RWPE2 (cell line): ENCODE results near the gene PRKG1.
A peak's percentile ranks its signal among the peaks of the same experiment; 100 is the strongest.

Experiments used
- ATAC-seq: fragments of 200-7000 bp; cut with Tn5 transposase; 3 replicates; pipeline ENCODE4 v1.9.1; 2021; ENCODE audit warnings: low read depth
- DNase-seq: peaks from one replicate; pipeline ENCODE4 v3.0.0-alpha.2; 2020; ENCODE audit warnings: low spot score
- H3K27ac ChIP-seq: fragments of 450-650 bp; 2 replicates; pipeline ENCODE4 v1.5.1; 2017; ENCODE audit warnings: mild to moderate bottlenecking; ENCODE audit not compliant: poor library complexity, severe bottlenecking
- H3K27me3 ChIP-seq: fragments of 250-450 bp; sonication (Bioruptor Pico); 2 replicates; pipeline ENCODE4 v1.5.1; 2021; ENCODE audit warnings: mild to moderate bottlenecking, moderate library complexity; ENCODE audit not compliant: insufficient read depth, poor library complexity, severe bottlenecking
- H3K36me3 ChIP-seq: fragments of 250-450 bp; sonication (Bioruptor Pico); 2 replicates; pipeline ENCODE4 v1.5.1; 2020; ENCODE audit warnings: low read depth, mild to moderate bottlenecking, moderate library complexity
- H3K4me1 ChIP-seq: fragments of 250-450 bp; sonication (Bioruptor Pico); 2 replicates; pipeline ENCODE4 v1.5.1; 2021; ENCODE audit warnings: mild to moderate bottlenecking, moderate library complexity; ENCODE audit not compliant: insufficient read depth, poor library complexity, severe bottlenecking
- H3K4me3 ChIP-seq: fragments of 250-450 bp; sonication (Bioruptor Pico); 2 replicates; pipeline ENCODE4 v1.5.1; 2021; ENCODE audit warnings: mild to moderate bottlenecking, moderate library complexity; ENCODE audit not compliant: severe bottlenecking
- H3K9me3 ChIP-seq: fragments of 250-450 bp; sonication (Bioruptor Pico); 2 replicates; pipeline ENCODE4 v1.5.1; 2021; ENCODE audit warnings: mild to moderate bottlenecking, moderate library complexity; ENCODE audit not compliant: severe bottlenecking
- CTCF ChIP-seq: fragments of 450-650 bp; IDR thresholded peaks from one replicate; pipeline ENCODE4 v1.5.1; 2017; ENCODE audit warnings: mild to moderate bottlenecking, moderate library complexity; ENCODE audit not compliant: poor library complexity, severe bottlenecking

The PRKG1 gene

GRCh38 chr10:51034769-51035168 is 39.5 kb upstream of the PRKG1 start:
- no peaks in the 10 kb centered on the region for H3K36me3 ChIP-seq
- no peaks in the 10 kb centered on the region for H3K27me3 ChIP-seq
- ATAC-seq (peak; percentile 40; the same call in 1 of the 3 replicates), DNase-seq (no peak)
- H3K9me3 ChIP-seq: no peaks in the 10 kb centered on the region
- peaks cover 3% of the 10 kb centered on the region for H3K4me1 ChIP-seq
- no peak for TF ChIP-seq CTCF
- no peak overlapping the region for H3K27ac ChIP-seq
- no peak overlapping the region for H3K4me3 ChIP-seq

GRCh38 chr10:51035344-51035743 is 38.9 kb upstream of the PRKG1 start:
- Histone ChIP-seq H3K9me3 (no peaks in the 10 kb centered on the region), H3K36me3 (no peaks in the 10 kb centered on the region), H3K27ac (no peak overlapping the region), H3K4me3 (no peak overlapping the region), H3K27me3 (no peaks in the 10 kb centered on the region), H3K4me1 (no peaks in the 10 kb centered on the region)
- ATAC-seq (no peak), DNase-seq (no peak)
- TF ChIP-seq CTCF: no peak

- no peak for TF ChIP-seq CTCF
- ATAC-seq: no peak
- Histone ChIP-seq H3K4me1 (no peaks in the 10 kb centered on the region), H3K9me3 (no peaks in the 10 kb centered on the region), H3K4me3 (no peak overlapping the region), H3K27me3 (peaks cover 3% of the 10 kb centered on the region), H3K36me3 (no peaks in the 10 kb centered on the region), H3K27ac (no peak overlapping the region)
- no peak for DNase-seq
Measured at GRCh38 chr10:51045871-51046270, 28.4 kb upstream of the PRKG1 start.

- Histone ChIP-seq H3K9me3 (no peaks in the 10 kb centered on the region), H3K27ac (no peak overlapping the region), H3K36me3 (no peaks in the 10 kb centered on the region), H3K27me3 (peaks cover 5% of the 10 kb centered on the region), H3K4me1 (no peaks in the 10 kb centered on the region), H3K4me3 (no peak overlapping the region)
- DNase-seq (no peak), ATAC-seq (no peak)
- no peak for TF ChIP-seq CTCF
Measured at GRCh38 chr10:51046654-51047053, 27.6 kb upstream of the PRKG1 start.

- no peaks in the 10 kb centered on the region for H3K9me3 ChIP-seq
- no peak overlapping the region for H3K4me3 ChIP-seq
- no peaks in the 10 kb centered on the region for H3K4me1 ChIP-seq
- peaks cover 5% of the 10 kb centered on the region for H3K27me3 ChIP-seq
- H3K36me3 ChIP-seq: no peaks in the 10 kb centered on the region
- H3K27ac ChIP-seq: no peak overlapping the region
- no peak for ATAC-seq
- peak; percentile 23 for TF ChIP-seq CTCF
- no peak for DNase-seq
Measured at GRCh38 chr10:51047857-51048256, 26.4 kb upstream of the PRKG1 start.
